Measurements from ENCODE around the gene OR6A2.
"Not testable (repeated sequence)": the region's sequence is repeated elsewhere in the genome, so short reads cannot be mapped to it uniquely, and the experiment has no call there.

The OR6A2 gene

GRCh38 chr11:6799402-6799801 lies at the start of gene OR6A2:
OR6A2 (minus strand) TSS chr11:6799689; CDS start chr11:6795708, 3,981 bp downstream.
- no peak for DNase-seq (ENCODE audit: low read depth)

GRCh38 chr11:6845383-6845782 lies 45.9 kb upstream of the OR6A2 start, which contains the start of gene OR10A5:
OR10A5 (plus strand) TSS chr11:6845683; CDS start chr11:6845683, 0 bp downstream.
- no peak for DNase-seq (ENCODE audit: low read depth)

DNA sequence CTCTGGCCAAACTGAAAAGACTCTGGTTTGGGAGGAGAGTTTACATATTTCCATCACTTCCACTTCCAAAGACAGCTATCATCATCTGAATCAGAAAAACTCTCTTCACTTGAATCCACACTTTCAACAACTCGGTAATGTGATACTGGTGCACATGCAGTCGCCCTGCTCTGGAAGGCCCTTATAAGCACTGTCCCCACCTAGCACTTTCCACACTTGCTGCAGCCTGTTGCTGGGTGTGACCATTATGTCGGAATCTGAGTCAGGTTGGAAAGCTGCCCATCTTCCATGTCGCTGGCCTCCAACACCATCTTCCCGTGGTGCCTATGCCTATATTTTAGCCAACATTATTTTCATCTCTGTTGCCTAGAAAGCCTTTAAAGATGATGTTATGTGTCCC lies 44.9 kb upstream of the OR6A2 start:
- no peak for DNase-seq (ENCODE audit: low read depth)

DNA sequence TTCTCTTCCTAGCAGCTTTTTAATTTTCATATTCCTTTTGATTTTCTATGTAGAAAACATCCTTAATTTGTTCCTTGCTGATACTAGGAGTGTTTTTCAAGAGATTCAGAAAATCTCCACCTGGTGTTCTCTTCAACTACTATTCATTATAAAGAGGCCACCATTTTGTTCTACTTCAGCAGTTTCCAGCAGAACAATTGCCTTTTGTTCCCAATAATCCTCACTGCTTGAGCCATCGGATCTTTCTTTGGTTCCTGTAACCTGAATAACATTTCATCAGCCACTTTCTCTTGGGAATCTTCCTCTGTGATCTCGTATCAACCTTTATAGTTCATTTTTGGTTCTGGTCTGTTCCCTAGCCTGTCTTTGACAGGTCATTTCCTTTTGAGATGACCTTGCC lies 44.2 kb upstream of the OR6A2 start:
- no peak for DNase-seq (ENCODE audit: low read depth)

GRCh38 chr11:6841694-6842093 lies 42.2 kb upstream of the OR6A2 start:
- no peak for DNase-seq (ENCODE audit: low read depth)

GRCh38 chr11:6834021-6834420 lies 34.5 kb upstream of the OR6A2 start:
- DNase-seq (ENCODE audit: low read depth) = no peak

GRCh38 chr11:6833356-6833755 lies 33.9 kb upstream of the OR6A2 start:
- no peak for DNase-seq (ENCODE audit: low read depth)

- no peak for DNase-seq (ENCODE audit: low read depth)
These were observed 28.6 kb upstream of the OR6A2 start for GRCh38 chr11:6828103-6828502.

DNA sequence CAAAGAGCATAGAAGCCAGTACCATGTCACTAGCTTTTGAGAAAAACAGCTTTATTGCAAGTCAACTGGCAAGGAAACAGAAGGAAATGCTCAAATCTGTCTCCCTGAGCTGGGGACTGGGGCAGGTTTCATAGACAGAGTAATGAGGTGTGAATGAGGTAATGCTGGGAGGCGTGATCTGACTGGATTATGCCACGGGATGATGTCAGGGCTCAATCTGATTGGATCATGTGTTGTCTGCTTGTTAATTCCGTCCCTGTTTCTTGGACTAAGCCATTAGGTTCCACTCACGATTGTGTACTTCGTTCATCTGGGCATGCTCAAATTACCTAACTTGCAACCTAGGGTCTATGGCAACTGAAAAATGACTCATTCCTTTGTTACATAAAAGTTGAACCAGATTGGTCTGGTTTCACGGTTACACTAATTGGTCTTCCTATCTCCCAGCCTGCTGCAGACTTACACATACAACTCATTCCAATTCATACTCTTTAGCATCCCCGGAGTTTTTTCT lies 25.8 kb upstream of the OR6A2 start:
- DNase-seq (ENCODE audit: low read depth) = no peak

GRCh38 chr11:6824136-6824823 lies 24.8 kb upstream of the OR6A2 start:
- no peak for DNase-seq (ENCODE audit: low read depth)

DNA sequence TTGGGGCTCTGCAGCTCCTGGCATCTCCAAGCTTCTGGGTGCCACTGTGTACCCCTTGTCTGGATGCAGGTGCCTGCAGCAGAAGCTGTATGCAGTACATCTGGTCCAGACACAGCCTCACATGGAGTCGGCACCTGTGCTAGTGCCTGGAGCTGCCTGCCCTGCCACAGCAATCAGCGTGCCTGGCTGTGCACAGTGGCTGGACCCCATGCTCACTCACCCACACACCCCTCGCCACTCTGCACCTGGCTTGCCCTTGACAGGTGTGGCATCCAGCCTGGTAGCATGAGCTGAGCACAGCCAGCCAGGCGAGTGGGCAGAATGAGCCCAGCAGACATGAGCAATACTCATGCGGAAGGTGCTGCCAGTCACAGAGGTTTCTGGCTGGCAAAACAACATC lies 19.5 kb upstream of the OR6A2 start:
- DNase-seq (ENCODE audit: low read depth) = no peak

DNA sequence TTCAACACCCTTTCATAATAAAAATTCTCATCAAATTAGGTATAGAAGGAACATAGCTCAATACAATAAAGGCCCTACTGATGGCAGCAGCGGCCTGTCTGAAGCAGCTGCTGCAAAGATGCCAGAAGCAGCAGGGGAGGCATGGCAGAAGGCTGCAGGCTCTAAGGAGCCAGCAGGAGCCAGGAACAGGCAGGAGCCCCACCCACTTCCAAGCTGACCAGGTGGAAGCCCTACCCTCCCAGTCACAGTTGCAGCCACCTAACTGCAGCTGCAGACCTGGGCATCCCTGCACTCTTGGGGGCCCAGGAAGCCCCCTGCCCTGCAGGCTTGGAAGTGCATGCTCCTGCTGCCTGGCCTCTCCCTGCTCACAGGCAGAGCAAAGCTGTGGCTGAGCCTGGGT lies 18.2 kb upstream of the OR6A2 start:
- DNase-seq (ENCODE audit: low read depth) = no peak

DNA sequence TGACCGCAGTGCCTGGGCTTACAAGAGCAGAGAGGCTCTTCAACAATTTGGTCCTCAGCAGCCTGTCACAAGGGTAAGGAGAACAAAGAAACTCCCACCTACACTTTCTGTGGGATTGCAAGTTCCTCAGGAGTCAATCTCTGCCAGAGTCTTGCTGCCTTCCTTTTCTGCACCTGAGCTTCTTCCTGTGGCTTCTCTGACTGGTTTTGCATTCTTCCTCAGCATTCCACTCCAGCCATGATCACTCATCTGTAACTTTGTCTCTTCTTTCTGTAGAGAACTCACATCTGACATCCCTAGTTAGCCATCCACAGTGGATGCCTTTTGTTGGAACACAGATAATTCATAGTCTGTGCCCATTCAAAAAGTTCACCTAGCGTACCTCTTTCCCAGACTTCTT lies 14.2 kb upstream of the OR6A2 start:
- no peak for DNase-seq (ENCODE audit: low read depth)

DNA sequence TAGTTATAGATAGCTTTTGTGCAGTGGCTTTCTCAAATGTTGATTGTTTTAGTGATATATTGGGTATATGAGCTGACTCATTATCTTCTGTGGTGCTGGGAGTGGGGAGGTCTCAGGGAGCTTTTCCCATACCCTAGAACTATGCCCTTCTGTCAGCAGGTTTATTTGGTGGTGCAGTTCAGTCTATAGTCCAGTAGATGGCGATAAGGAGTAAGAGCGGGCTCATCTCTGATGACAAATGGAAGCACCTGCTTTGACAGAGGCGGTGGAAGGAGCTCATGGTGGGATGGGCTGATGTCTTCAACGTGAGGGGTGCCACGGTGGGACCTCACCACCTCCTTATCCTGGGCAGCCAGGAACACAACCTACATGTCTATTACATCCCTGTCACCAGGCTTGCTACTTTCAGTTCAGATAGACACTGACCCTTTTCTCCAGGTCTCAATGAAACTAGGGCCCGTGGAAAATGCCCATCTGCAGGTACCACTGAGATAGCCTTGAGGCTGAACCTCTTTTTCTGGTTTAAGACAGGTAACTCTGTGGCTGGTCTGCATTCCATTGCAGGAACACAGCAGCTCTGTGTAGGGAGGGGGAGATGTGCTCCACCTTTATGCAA lies 13.0 kb upstream of the OR6A2 start:
- peak; percentile 16 for DNase-seq (ENCODE audit: low read depth)

- not testable (repeated sequence) for DNase-seq (ENCODE audit: low read depth)
These were observed 1.6 kb upstream of the OR6A2 start for GRCh38 chr11:6801075-6801474.

DNA sequence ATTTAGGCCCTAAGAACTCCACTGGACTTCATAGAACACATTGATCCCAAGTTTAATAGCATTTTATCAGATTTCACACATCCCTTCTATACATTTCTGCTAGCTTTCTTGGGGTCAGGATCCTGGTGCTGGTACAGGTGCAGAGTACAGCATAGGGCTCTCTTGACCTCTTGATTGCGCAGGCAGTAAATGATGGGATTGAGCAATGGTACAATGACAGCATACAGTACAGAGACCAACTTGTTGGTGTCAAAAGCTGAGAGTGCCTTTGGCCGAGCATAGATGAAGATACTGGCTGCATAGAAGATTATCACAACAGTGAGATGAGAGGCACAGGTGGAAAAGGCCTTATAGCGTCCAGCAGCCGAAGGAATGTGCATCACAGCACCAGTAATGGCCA lies 4.8 kb downstream of the OR6A2 start:
- DNase-seq (ENCODE audit: low read depth) = no peak

GRCh38 chr11:6790546-6790945 lies 8.9 kb downstream of the OR6A2 start:
- no peak for DNase-seq (ENCODE audit: low read depth)

GRCh38 chr11:6782720-6783119 lies 16.8 kb downstream of the OR6A2 start, which contains the start of gene OR2AG1:
OR2AG1 (plus strand) TSS chr11:6783020; CDS start chr11:6785038, 2,018 bp downstream.
- no peak for DNase-seq (ENCODE audit: low read depth)

DNA sequence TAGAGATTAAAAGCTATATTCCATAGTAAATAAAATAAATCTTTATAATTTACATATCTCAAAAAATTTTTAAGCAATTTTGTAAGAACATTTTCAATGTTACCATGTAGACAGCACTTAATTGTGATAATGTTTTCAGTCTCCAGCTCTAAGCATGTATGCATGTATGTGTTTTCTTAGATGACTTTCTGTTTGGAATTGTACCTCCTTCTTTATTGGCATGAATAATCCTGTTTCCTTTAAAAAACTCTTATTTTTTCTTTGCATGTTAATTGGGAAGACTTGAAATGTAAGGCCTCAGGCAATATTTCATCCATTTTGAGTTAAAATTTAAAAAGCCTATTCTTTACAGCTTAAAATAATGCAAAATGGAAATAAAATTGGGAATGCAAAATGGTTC lies 18.7 kb downstream of the OR6A2 start:
- DNase-seq (ENCODE audit: low read depth) = no peak

DNA sequence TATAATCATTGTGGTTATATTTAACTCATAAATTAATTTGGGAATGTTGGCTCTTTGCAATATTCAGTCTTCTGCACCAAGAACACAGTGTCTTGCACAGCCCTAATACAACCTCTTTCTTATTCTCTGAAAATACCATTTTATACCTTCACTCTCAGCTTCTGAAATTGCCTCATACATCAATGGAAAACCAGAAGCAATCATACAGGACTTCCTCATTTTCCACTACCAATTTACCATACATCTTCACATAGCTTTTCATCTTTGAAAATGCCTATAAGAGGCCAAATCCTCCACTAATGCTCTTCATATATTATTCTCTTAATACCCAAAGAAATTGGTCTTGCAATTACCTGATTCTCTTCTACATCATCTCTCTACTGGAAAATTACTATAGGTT lies 21.0 kb downstream of the OR6A2 start:
- DNase-seq (ENCODE audit: low read depth) = no peak

GRCh38 chr11:6771926-6772893 lies 27.3 kb downstream of the OR6A2 start, which contains the start of gene OR2AG2:
OR2AG2 (minus strand) TSS chr11:6771976; CDS start chr11:6768957, 3,019 bp downstream.
- no peak for DNase-seq (ENCODE audit: low read depth)

DNA sequence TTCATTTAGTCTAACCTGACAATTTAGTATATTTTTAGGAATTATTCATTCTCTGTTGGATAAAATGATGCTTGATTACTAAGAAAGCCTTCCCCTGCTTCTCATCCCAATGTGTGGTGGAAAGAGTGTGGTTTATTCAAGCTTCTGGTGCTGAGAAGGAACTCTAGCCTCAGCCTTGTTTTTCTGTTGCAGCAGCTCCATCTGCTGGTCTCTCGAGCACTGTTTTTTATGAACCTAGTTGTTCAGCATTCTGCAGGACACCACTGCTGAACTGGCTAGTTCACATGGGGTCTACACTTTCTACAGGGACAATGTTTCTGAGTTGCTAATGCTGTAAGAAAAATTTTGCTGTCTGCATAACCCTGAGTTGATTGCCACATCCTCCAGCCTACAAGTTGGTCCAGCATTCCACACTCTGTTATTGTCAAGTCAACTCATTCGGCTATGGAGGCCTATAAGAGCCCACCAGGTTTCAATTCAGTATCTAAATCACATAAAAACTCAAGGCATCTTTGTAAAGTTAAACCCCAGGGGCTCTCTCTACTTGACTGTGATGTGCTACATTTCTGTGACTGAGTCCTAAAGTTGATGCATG lies 42.0 kb downstream of the OR6A2 start:
- DNase-seq (ENCODE audit: low read depth) = peak; percentile 40
